Mucosa of descending colon (tissue), 3 donors: ENCODE measurements around the gene KIF12. TPM values are rescaled to one million over a fixed set of nuclear protein-coding genes. Genes with fewer than 3 reads are reported as not detected.

Experiments
- ATAC-seq: fragments of 200-7000 bp; cut with Tn5 transposase; one replicate; pipeline ENCODE4 v1.9.1; 2020; ENCODE audit warnings: mild to moderate bottlenecking, moderate library complexity
- DNase-seq, 3 donors: peaks; one replicate each; pipeline ENCODE4 v3.0.0-alpha.2; 2020
- H3K36me3 ChIP-seq: fragments of 200-600 bp; one replicate; pipeline ENCODE4 v1.8.0; 2021; ENCODE audit warnings: low read depth, mild to moderate bottlenecking
- H3K4me1 ChIP-seq: fragments of 200-600 bp; one replicate; pipeline ENCODE4 v1.8.0; 2021; ENCODE audit warnings: low read depth, mild to moderate bottlenecking
- H3K4me3 ChIP-seq: fragments of 200-600 bp; one replicate; pipeline ENCODE4 v1.8.0; 2021; ENCODE audit warnings: mild to moderate bottlenecking
- H3K9me3 ChIP-seq: fragments of 200-600 bp; one replicate; pipeline ENCODE4 v1.8.0; 2021; ENCODE audit warnings: mild to moderate bottlenecking
- intact Hi-C, 2 donors: fragments of 100-400 bp; cut with DNase I in 1 of 2; cut with micrococcal nuclease in 1 of 2; formaldehyde crosslinking; loops; one replicate each; pipeline versions ENCODE4 v1.11.0 to v1.11.1; 2022; cut with DNase I, micrococcal nuclease
- total RNA-seq, 3 donors: library from RNA; stranded (reverse); fragmentation: NEBNext Ultra II Directional in 2 of 3; extraction: Animal tissue kit (Norgen Biotek cat#: 25700) in 2 of 3; gene quantifications; one replicate each; pipeline versions ENCODE4 v1.2.1 to v1.2.4, GENCODE V29; 2021 to 2023
- TF ChIP-seq, protein P1 (sequence below): fragments of 200-600 bp; IDR thresholded peaks from one replicate; pipeline ENCODE4 v1.8.0; 2022; ENCODE audit warnings: antibody characterized with exemption, mild to moderate bottlenecking
- donor health status: DM: no; HTN: no; CAD: no; lungs with moderate emphysema.
- donor health status: DM: no; HTN: no; CAD: no.
- donor health status: DM: no; HTN: yes; CAD: no.

The KIF12 gene
- total RNA-seq, 3 donors from 2014 or later: 12.3 to 36.9 (median 13.6) TPM

GRCh38 chr9:114070188-114071103 is 28.6 kb downstream of the KIF12 start:
- Histone ChIP-seq H3K36me3 (no peaks in the 10 kb centered on the region), H3K4me3 (no peak overlapping the region), H3K9me3 (no peaks in the 10 kb centered on the region), H3K4me1 (no peaks in the 10 kb centered on the region)
- DNase-seq: peak in 1 of 3 donors; percentile 52
- intact Hi-C loops: no loop called here
- TF ChIP-seq, protein P1, sequence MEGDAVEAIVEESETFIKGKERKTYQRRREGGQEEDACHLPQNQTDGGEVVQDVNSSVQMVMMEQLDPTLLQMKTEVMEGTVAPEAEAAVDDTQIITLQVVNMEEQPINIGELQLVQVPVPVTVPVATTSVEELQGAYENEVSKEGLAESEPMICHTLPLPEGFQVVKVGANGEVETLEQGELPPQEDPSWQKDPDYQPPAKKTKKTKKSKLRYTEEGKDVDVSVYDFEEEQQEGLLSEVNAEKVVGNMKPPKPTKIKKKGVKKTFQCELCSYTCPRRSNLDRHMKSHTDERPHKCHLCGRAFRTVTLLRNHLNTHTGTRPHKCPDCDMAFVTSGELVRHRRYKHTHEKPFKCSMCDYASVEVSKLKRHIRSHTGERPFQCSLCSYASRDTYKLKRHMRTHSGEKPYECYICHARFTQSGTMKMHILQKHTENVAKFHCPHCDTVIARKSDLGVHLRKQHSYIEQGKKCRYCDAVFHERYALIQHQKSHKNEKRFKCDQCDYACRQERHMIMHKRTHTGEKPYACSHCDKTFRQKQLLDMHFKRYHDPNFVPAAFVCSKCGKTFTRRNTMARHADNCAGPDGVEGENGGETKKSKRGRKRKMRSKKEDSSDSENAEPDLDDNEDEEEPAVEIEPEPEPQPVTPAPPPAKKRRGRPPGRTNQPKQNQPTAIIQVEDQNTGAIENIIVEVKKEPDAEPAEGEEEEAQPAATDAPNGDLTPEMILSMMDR: no peak
- ATAC-seq: peak; percentile 22

DNA sequence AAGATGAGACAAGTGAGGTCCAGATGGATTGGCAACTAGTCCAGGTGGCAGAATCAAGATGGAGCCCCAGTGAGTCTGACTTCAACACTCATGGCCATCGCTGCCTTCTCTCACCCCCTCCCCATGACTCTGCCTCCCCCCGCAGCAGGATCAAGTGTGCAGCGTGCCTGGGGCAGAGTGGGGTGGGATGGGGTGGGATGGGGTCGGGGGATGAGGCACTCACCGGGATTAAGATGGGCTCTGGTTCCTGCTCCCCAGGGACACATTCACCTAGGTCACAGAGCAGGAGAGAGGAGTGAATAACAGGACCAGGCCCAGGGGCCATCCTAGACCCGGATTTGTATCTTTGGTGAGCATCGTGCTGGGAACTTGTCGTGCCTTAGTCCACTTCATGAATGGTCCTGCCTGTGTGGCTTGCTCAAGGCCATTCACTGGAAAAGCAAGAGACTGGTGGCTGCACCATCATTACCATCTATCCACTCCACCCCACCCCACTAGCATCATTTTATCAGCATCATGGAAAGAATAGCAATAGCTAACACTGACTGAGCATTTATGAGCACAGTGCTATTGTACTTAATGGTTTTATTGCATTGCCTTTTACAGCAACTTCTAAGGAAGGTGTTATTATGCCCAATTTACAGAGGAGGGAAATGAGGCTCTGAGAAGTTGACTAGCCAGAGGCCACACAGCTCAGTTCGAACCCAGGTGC is 29.5 kb downstream of the KIF12 start:
- no peaks in the 10 kb centered on the region for H3K4me1 ChIP-seq
- DNase-seq: peak in 1 of 3 donors; percentile 51
- H3K4me3 ChIP-seq: no peak overlapping the region
- TF ChIP-seq, protein P1: no peak
- ATAC-seq: peak; percentile 89
- no peaks in the 10 kb centered on the region for H3K9me3 ChIP-seq
- intact Hi-C loops: no loop called here
- no peaks in the 10 kb centered on the region for H3K36me3 ChIP-seq

DNA sequence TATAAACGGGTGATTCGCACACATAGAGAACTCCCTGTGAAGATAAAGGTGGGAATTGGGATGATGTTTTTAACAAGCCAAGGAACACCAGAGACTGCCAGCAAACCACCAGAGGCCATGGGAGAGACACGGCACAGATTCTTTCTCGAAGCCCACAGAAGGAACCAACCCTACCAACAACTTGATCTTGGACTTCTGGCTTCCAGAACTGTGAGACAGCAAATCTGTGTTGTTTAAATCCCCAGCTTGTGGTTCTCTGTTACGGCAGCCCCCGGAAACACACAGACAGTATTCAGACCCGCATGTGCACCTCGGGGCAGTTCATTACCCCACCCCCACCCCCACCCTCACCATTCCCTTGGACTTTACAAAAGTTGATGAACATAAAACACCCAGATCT is 33.8 kb downstream of the KIF12 start:
- DNase-seq (no peak), ATAC-seq (no peak)
- TF ChIP-seq, protein P1: no peak
- Histone ChIP-seq H3K9me3 (no peaks in the 10 kb centered on the region), H3K4me3 (no peak overlapping the region), H3K36me3 (no peaks in the 10 kb centered on the region), H3K4me1 (no peaks in the 10 kb centered on the region)
- intact Hi-C loops: no loop called here

DNA sequence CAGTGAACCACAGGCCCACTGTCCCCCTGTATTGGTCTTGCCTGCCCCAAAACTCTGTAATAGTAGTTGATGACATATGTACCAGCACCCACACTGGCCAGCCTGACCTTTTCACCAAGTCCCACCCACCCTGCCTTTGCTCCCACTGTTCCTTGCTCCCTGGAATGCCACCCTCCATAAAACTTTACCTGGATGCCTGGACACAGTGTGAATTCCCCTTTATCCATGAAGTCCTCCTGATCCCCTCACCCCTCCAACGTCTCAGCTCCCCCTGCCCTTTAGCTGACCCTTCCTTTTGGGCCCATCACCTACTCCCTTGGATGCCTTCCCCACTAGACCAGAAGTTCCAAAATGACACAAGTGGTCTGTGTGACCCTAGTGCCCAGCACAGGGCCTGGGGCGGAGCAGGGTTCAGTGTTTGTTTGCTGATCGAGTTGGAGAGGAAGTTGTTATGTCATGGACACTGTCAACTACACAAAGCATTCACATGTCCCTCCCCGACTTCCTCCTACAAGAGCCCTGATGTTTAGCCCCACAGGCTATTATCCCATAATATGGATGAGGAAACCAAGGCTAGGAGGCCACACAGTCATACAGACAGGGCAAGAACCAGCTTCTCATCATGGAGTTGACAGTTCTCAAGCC is 37.1 kb downstream of the KIF12 start:
- no peaks in the 10 kb centered on the region for H3K4me1 ChIP-seq
- no peak for DNase-seq
- intact Hi-C loops: no loop called here
- no peaks in the 10 kb centered on the region for H3K36me3 ChIP-seq
- H3K9me3 ChIP-seq: no peaks in the 10 kb centered on the region
- peak; percentile 79 for ATAC-seq
- TF ChIP-seq, protein P1: no peak
- no peak overlapping the region for H3K4me3 ChIP-seq

- H3K9me3 ChIP-seq: no peaks in the 10 kb centered on the region
- intact Hi-C loops: no loop called here
- no peak overlapping the region for H3K4me3 ChIP-seq
- DNase-seq: no peak
- TF ChIP-seq, protein P1: no peak
- H3K36me3 ChIP-seq: no peaks in the 10 kb centered on the region
- no peak for ATAC-seq
- H3K4me1 ChIP-seq: no peaks in the 10 kb centered on the region
Measured at GRCh38 chr9:114061292-114061691, 37.8 kb downstream of the KIF12 start.
